Activated CD4-positive, alpha-beta T cell treated with anti-CD3 and anti-CD28 coated beads, Interleukin-2, amount 50 U/mL, for 24 hours (primary cell): ENCODE measurements around the gene ERCC3.
"Not testable (repeated sequence)": the region's sequence is repeated elsewhere in the genome, so short reads cannot be mapped to it uniquely, and the experiment has no call there.

Experiments
- DNase-seq, 2 donors: peaks; one replicate each; pipeline ENCODE4 v3.0.0-alpha.2; 2020; ENCODE audit warnings: low read depth in 1 of 2, low spot score in 1 of 2

Gene ERCC3

GRCh38 chr2:127279781-127280180 lies 14.2 kb downstream of the ERCC3 start:
- DNase-seq, result no peak

- no peak for DNase-seq
Observed at GRCh38 chr2:127278959-127279358, 15.0 kb downstream of the ERCC3 start.

DNA sequence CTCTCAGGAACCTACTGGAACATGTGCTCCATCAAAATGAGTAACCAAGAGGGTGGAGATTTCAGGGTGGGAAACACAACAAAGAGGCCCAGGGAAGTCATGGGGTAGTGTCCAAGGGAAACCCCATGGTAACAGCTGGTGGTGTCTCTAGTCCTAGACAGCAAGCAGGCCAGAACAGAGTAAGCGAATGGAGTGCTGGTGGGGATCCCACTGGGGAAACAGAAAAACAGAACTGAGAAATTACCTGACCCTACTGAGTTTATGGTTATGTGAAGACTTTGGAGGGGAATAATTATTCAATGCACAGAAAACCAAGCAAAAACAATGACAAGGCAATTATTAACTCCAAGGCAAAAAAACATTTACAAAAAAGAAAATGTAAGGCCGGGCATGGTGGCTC lies 16.9 kb downstream of the ERCC3 start:
- DNase-seq, result no peak

- DNase-seq, result no peak
Observed at GRCh38 chr2:127275789-127276188, 18.2 kb downstream of the ERCC3 start.

DNA sequence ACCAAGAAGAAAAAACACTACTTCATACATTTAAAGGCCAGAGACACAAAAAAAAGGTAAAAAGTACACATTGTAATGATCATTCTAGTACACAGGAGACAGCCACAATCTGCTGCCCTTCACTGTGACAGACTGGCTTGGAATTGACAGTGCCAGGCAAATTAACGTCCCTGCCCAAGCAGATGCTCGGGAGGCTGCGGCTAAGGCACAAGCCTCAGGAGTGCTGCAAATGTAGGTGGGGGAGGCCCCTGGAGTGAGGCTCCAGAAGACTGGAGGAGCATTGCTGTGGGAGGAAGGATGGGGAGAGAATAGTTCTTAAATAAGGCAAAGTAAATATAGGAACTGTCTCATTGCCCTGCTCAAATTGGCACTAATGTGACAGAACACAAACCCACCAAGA lies 18.6 kb downstream of the ERCC3 start:
- DNase-seq, result no peak

- no peak for DNase-seq
Observed at GRCh38 chr2:127270663-127271062, 23.3 kb downstream of the ERCC3 start.

DNA sequence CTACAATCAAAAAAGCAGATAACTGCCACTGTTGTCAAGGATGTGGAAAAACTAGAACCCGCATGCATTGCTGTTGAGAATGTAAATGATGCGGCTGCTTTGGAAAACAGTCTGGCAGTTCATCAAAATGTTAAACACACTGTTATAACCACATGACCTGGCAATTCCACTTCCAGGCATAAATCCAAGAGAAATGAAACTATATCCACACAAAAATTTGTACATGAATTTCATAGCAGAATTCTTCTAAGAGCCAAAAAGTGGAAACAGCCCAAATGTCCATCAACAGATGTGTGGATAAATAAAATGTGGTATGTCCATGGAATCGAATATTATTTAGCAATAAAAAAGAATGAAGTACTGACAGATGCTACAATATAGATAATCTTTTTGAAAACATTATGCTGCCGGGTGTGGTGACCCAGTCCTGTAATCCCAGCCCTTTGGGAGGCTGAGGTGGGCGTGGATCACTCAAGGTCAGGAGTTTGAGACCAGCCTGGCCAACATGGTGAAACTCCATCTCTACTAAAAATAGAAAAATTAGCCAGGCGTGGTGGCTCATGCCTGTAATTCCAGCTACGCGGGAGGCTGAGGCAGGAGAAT lies 32.0 kb downstream of the ERCC3 start:
- DNase-seq, result no peak

- DNase-seq, result no peak
Observed at GRCh38 chr2:127259355-127259754, 34.6 kb downstream of the ERCC3 start.

GRCh38 chr2:127256866-127257265 lies 37.1 kb downstream of the ERCC3 start:
- no peak for DNase-seq

- DNase-seq, result no peak
Observed at GRCh38 chr2:127256381-127256780, 37.6 kb downstream of the ERCC3 start.

- no peak for DNase-seq
Observed at GRCh38 chr2:127255721-127256120, 38.2 kb downstream of the ERCC3 start.

DNA sequence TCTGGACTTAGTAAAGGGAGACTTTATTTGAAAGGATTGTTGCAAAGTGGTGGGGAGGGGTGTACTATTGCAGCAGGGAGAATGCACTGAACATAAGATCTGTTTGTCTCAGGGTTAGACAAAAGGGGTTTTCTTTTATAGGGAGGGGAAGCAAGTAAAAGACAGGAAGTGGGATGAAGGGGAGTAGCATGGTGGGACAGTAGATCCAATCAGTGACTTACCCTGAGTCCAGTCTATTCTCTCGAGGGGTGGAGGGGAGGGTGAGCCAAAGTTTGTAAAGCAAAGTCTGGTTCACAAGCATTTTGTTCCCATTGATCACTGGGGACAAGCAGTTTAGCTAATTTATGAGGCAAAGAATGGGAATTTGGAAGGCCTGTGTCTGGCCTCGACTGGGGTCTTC lies 38.8 kb downstream of the ERCC3 start:
- DNase-seq, result no peak

GRCh38 chr2:127254386-127254981 lies 39.5 kb downstream of the ERCC3 start:
- DNase-seq, result no peak

- not testable (repeated sequence) for DNase-seq
Observed at GRCh38 chr2:127241184-127241583, 52.8 kb downstream of the ERCC3 start.

DNA sequence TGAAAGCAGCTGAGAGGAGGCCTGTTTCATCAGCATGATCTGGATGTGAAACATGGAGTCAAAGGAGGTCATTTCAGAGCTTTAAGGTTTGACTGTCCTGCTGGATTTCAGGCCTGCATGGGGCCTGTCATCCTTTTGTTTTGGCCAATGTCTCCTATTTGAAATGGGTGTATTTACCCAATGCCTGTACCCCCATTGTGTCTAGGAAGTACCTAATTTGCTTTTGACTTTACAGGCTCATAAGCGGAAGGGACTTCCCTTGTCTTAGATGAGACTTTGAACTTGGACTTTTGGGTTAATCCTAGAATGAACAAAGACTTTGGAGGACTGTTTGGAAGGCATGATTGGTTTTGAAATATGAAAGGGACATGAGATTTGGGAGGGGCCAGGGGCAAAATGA lies 54.5 kb downstream of the ERCC3 start:
- no peak for DNase-seq

DNA sequence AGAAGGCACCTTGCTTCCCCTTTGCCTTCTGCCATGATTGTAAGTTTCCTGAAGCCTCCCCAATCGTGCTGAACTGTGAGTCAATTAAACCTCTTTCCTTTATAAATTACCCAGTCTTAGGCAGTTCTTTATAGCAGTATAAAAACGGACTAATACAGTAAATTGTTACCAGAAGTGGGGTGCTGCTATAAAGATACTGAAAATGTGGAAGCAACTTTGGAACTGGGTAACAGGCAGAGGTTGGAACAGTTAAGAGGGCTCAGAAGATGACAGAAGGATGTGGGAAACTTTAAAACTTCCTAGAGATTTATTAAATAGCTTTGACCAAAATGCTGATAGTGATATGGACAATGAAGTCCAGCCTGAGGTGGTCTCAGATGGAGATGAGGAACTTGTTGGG lies 56.2 kb downstream of the ERCC3 start:
- not testable (repeated sequence) for DNase-seq

DNA sequence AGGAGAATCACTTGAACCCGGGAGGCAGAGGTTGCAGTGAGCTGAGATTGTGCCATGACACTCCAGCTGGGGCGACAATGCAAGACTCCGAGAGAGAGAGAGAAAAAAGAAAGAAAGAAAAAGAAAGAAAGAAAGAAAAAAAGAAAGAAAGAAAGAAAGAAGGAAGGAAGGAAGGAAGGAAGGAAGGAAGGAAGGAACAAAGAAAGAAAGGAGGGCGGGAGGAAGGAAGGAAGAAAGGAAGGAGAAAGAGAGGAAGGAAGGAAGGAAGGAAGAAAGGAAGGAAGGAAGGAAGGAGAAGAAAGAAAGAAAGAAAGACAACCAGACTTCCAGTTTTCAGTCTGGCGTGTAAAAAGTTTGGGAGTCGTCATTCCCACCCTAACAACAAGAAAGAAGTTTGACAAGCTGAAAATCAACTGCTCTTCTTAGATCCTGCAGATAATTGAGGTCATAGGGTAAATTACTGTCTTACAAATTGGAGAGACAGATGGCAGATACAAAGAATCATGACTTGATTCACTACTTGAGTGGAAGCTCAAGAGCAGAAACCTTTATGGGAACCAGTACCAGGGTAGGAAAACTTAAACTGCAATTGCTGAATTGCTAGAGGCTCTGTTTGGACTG lies 58.8 kb downstream of the ERCC3 start:
- DNase-seq, result no peak

DNA sequence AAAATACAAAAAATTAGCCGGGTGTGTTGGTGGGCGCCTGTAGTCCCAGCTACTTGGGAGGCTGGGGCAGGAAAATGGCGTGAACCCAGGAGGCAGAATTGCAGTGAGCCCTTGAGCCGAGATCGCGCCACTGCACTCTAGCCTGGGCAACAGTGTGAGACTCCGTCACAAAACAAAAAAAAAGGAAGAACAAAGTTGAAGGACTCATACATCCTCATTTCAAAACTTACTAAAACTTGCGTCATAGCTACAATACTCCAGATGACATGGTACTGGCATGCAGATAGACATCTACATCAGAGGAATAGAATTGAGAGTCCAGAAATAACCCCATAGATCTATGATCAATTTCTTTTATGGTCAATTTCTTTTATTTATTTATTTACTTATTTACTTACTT lies 60.2 kb downstream of the ERCC3 start:
- DNase-seq, result no peak

GRCh38 chr2:127231130-127231865 lies 62.6 kb downstream of the ERCC3 start:
- DNase-seq, result no peak

- no peak for DNase-seq
Observed at GRCh38 chr2:127229555-127229954, 64.4 kb downstream of the ERCC3 start.

GRCh38 chr2:127228102-127228501 lies 65.8 kb downstream of the ERCC3 start:
- DNase-seq, result no peak

- DNase-seq, result not testable (repeated sequence)
Observed at GRCh38 chr2:127227264-127227660, 66.7 kb downstream of the ERCC3 start.
